Panc1 (cell line): Measurements from ENCODE around the gene TIMM17A. TPM values are rescaled to one million over a fixed set of nuclear protein-coding genes. Genes with fewer than 3 reads are reported as not detected.

ENCODE experiments used
- ATAC-seq: fragments of 200-7000 bp; cut with Tn5 transposase; 2 replicates; pipeline ENCODE4 v1.9.1; 2020; ENCODE audit warnings: mild to moderate bottlenecking, moderate library complexity
- BruUV-seq: library from RNA; stranded (reverse); fragments of 400-500 nt; replicated peaks from 2 replicates; lab custom pipeline; 2021; lab: Mats Ljungman, UMichigan
- CTCF ChIA-PET: fragments of 300-600 bp; sonication (Branson Sonifier 250); formaldehyde crosslinking; loops from one replicate; lab custom pipeline; 2022; ENCODE audit warnings: antibody characterized with exemption; lab: Charles Lee
- POLR2A ChIA-PET: fragments of 300-600 bp; sonication (Branson Sonifier 250); formaldehyde crosslinking; loops from one replicate; lab custom pipeline; 2022; ENCODE audit warnings: antibody characterized with exemption; lab: Charles Lee
- DNase-seq: peaks from one replicate; pipeline ENCODE4 v3.0.0-alpha.2; 2010; ENCODE audit warnings: low read depth, low spot score
- H3K27ac ChIP-seq: 2 replicates; pipeline ENCODE4 v1.5.1; 2011; ENCODE audit warnings: mild to moderate bottlenecking, low read length, inconsistent platforms
- H3K27me3 ChIP-seq: fragments of 200-500 bp; sonication (Bioruptor generic); 2 replicates; pipeline ENCODE4 v1.6.0; 2014; ENCODE audit warnings: low read length, inconsistent platforms; ENCODE audit not compliant: control insufficient read depth, insufficient read depth
- H3K36me3 ChIP-seq: fragments of 200-500 bp; sonication (Bioruptor generic); 2 replicates; pipeline ENCODE4 v1.5.1; 2014; ENCODE audit warnings: inconsistent platforms, mild to moderate bottlenecking, low read length, moderate library complexity; ENCODE audit not compliant: control insufficient read depth, insufficient read depth
- H3K4me1 ChIP-seq: 2 replicates; pipeline ENCODE4 v1.5.1; 2011; ENCODE audit warnings: inconsistent platforms, mild to moderate bottlenecking, low read length, moderate library complexity; ENCODE audit not compliant: control insufficient read depth, insufficient read depth
- H3K4me3 ChIP-seq, 2 experiments: 2 replicates each; pipeline ENCODE4 v1.5.1; 2011 to 2012; ENCODE audit warnings: low read depth in 2 of 2, low read length in 2 of 2, mild to moderate bottlenecking in 2 of 2, inconsistent platforms in 1 of 2, moderate library complexity in 1 of 2
- H3K9me3 ChIP-seq: fragments of 200-500 bp; sonication (Bioruptor generic); 2 replicates; pipeline ENCODE4 v1.5.1; 2014; ENCODE audit warnings: low read depth, mild to moderate bottlenecking, inconsistent platforms, low read length, moderate library complexity; ENCODE audit not compliant: control insufficient read depth, insufficient read depth
- POLR2AphosphoS5 ChIP-seq: IDR thresholded peaks from 2 replicates; pipeline ENCODE4 v1.6.1; 2012; ENCODE audit warnings: mild to moderate bottlenecking, low read depth, low read length, moderate library complexity
- SIN3A ChIP-seq: IDR thresholded peaks from 2 replicates; pipeline ENCODE4 v1.6.1; 2012; ENCODE audit warnings: low read depth, mild to moderate bottlenecking, low read length, moderate library complexity, borderline replicate concordance; ENCODE audit not compliant: insufficient read depth
- TCF7L2 ChIP-seq: IDR thresholded peaks from 2 replicates; pipeline ENCODE4 v1.6.1; 2011; ENCODE audit warnings: mild to moderate bottlenecking, low read depth, low read length, inconsistent platforms
- in situ Hi-C: cut with HindIII; loops from 2 replicates; pipeline ENCODE4 v1.10.0; 2016; ENCODE audit warnings: low sequenced_read_pairs, low pct_unique_long_range_greater_than_20kb
- intact Hi-C: fragments of 100-400 bp; cut with micrococcal nuclease; formaldehyde crosslinking; loops from one replicate; pipeline ENCODE4 v1.10.0; 2022; ENCODE audit not compliant: unreplicated experiment
- total RNA-seq: library from RNA; stranded (reverse); gene quantifications from one replicate; pipeline ENCODE4 v1.2.1, GENCODE V29; 2021; ENCODE audit not compliant: unreplicated experiment
- TF ChIP-seq, protein P1 (sequence below), 2 experiments: IDR thresholded peaks; 2 replicates each; pipeline ENCODE4 v1.6.1; 2011 to 2012; ENCODE audit warnings: low read depth in 2 of 2, control low read depth in 1 of 2, low read length in 1 of 2, mild to moderate bottlenecking in 1 of 2, moderate library complexity in 1 of 2; ENCODE audit not compliant: insufficient read depth in 1 of 2
- TF ChIP-seq, protein P2 (sequence below): fragments of 450-650 bp; IDR thresholded peaks from 2 replicates; pipeline ENCODE4 v1.5.1; 2017; ENCODE audit warnings: mild to moderate bottlenecking

Gene TIMM17A
- total RNA-seq, 1 experiment from 2014 or later: 118 TPM

DNA sequence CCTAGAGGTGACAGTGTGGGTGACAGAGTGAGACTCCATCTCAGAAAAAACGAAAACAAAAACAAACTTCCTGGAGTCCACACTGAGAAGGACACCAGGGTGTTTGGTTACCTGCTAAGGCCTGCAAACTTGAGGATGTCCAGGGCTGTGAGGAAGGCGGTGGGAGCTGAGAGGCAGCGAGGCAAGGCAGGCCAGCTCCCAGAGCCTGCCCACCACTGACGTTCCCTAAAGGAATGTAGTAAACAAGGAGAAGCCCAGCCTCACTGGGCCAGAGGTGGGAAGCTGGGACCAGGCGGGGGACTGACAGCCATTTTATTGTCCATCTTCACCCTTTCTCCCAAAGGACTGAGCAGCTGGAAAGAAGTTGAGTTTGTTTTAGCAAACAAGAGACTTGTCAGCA, 42.5 kb upstream of the TIMM17A start:
- H3K27ac ChIP-seq: no peak overlapping the region
- no peaks in the 10 kb centered on the region for H3K9me3 ChIP-seq
- ATAC-seq (no peak), DNase-seq (no peak)
- no peaks in the 10 kb centered on the region for H3K4me1 ChIP-seq
- H3K27me3 ChIP-seq: no peaks in the 10 kb centered on the region
- TF ChIP-seq SIN3A (no peak), POLR2AphosphoS5 (no peak), TCF7L2 (no peak)
- TF ChIP-seq, protein P1, sequence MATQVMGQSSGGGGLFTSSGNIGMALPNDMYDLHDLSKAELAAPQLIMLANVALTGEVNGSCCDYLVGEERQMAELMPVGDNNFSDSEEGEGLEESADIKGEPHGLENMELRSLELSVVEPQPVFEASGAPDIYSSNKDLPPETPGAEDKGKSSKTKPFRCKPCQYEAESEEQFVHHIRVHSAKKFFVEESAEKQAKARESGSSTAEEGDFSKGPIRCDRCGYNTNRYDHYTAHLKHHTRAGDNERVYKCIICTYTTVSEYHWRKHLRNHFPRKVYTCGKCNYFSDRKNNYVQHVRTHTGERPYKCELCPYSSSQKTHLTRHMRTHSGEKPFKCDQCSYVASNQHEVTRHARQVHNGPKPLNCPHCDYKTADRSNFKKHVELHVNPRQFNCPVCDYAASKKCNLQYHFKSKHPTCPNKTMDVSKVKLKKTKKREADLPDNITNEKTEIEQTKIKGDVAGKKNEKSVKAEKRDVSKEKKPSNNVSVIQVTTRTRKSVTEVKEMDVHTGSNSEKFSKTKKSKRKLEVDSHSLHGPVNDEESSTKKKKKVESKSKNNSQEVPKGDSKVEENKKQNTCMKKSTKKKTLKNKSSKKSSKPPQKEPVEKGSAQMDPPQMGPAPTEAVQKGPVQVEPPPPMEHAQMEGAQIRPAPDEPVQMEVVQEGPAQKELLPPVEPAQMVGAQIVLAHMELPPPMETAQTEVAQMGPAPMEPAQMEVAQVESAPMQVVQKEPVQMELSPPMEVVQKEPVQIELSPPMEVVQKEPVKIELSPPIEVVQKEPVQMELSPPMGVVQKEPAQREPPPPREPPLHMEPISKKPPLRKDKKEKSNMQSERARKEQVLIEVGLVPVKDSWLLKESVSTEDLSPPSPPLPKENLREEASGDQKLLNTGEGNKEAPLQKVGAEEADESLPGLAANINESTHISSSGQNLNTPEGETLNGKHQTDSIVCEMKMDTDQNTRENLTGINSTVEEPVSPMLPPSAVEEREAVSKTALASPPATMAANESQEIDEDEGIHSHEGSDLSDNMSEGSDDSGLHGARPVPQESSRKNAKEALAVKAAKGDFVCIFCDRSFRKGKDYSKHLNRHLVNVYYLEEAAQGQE (IDR thresholded peaks at IDR 0.05; ENCODE audit: insufficient read depth in 1 of 2, low read depth in 2 of 2, low read length in 1 of 2): no peak
- TF ChIP-seq, protein P2, sequence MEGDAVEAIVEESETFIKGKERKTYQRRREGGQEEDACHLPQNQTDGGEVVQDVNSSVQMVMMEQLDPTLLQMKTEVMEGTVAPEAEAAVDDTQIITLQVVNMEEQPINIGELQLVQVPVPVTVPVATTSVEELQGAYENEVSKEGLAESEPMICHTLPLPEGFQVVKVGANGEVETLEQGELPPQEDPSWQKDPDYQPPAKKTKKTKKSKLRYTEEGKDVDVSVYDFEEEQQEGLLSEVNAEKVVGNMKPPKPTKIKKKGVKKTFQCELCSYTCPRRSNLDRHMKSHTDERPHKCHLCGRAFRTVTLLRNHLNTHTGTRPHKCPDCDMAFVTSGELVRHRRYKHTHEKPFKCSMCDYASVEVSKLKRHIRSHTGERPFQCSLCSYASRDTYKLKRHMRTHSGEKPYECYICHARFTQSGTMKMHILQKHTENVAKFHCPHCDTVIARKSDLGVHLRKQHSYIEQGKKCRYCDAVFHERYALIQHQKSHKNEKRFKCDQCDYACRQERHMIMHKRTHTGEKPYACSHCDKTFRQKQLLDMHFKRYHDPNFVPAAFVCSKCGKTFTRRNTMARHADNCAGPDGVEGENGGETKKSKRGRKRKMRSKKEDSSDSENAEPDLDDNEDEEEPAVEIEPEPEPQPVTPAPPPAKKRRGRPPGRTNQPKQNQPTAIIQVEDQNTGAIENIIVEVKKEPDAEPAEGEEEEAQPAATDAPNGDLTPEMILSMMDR: no peak
- intact Hi-C loops (no loop called here), in situ Hi-C loops (no loop called here)
- ChIA-PET POLR2A (no interaction called here), CTCF (interaction anchor here (1.5 kb wide), 1 partner anchor 17 kb away, joined by 3 read pairs; no protein-coding TSS in a partner anchor)
- no peak overlapping the region for H3K4me3 ChIP-seq
- no peaks in the 10 kb centered on the region for H3K36me3 ChIP-seq
- no TSS peak for BruUV-seq

DNA sequence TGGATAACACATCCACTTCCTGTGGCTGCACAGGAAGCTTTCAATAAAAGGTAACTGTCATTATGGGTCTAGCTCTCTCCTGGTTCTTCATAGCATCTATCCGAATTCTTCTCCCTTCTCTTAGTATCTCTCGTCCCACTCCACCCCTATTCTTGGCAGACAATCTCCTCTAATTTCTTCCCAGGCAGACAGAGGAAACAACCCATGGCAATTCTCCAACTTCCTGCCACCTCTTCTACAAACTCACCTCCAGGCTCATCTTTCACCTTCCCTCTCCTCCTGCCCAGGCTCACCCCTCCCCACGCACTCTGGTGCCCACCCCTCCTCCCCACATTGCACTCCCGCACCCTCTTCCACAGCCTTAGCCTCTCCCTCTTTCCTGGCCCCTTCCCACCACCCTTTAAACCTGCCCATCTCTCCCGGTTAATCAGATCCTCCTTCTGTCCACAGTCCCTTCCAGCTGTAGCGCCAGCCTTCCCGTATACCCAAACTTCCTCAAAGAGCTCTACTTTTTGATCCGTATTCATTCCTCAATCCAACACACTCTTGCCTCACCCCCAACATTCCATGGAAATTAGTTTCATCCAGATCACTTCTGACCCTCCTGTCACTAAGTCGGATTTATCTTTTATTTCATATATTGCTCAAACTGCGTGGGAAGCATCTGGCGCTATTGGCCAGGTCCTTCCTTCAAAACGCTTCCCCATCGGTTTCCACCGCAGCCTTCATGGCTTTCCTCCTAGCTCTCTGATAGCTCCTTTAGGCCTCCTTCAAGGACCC, 40.7 kb upstream of the TIMM17A start:
- in situ Hi-C loops (no loop called here), intact Hi-C loops (no loop called here)
- TF ChIP-seq, protein P2: no peak
- TF ChIP-seq POLR2AphosphoS5 (no peak), SIN3A (no peak), TCF7L2 (no peak)
- TF ChIP-seq, protein P1 (IDR thresholded peaks at IDR 0.05; ENCODE audit: insufficient read depth in 1 of 2, low read depth in 2 of 2, low read length in 1 of 2): no peak
- no TSS peak for BruUV-seq
- ATAC-seq (no peak), DNase-seq (no peak)
- ChIA-PET CTCF (no interaction called here), POLR2A (no interaction called here)
- no peaks in the 10 kb centered on the region for H3K27me3 ChIP-seq
- H3K4me3 ChIP-seq: no peak overlapping the region
- H3K9me3 ChIP-seq: no peaks in the 10 kb centered on the region
- H3K4me1 ChIP-seq: no peaks in the 10 kb centered on the region
- H3K27ac ChIP-seq: no peak overlapping the region
- no peaks in the 10 kb centered on the region for H3K36me3 ChIP-seq
